AG04450 (cell line): ENCODE data around the gene RABGAP1L. TPM values are rescaled to one million over a fixed set of nuclear protein-coding genes. Genes with fewer than 3 reads are reported as not detected.

Source experiments
- CTCF ChIA-PET: fragments of 300-600, 350-600 bp; formaldehyde crosslinking; extraction: SDS; loops from one replicate; lab custom pipeline; 2022; ENCODE audit warnings: antibody characterized with exemption, inconsistent platforms; lab: Charles Lee
- POLR2A ChIA-PET: fragments of 350-600 bp; formaldehyde crosslinking; extraction: SDS; loops from one replicate; lab custom pipeline; 2021; ENCODE audit warnings: antibody characterized with exemption, inconsistent platforms; lab: Yijun Ruan, JAX
- DNase-seq: peaks from one replicate; pipeline ENCODE4 v3.0.0-alpha.2; 2011; ENCODE audit warnings: low read depth, low spot score
- H3K27ac ChIP-seq: one replicate; pipeline ENCODE4 v1.5.1; 2012; ENCODE audit warnings: low read depth, low read length, control low read depth
- H3K27me3 ChIP-seq: one replicate; pipeline ENCODE4 v1.6.0; 2012; ENCODE audit warnings: low read length; ENCODE audit not compliant: control insufficient read depth, insufficient read depth
- H3K4me3 ChIP-seq: 2 replicates; pipeline ENCODE4 v1.5.1; 2011; ENCODE audit warnings: mild to moderate bottlenecking, low read depth, low read length, control low read depth
- H3K9me3 ChIP-seq: 2 replicates; pipeline ENCODE4 v1.5.1; 2012; ENCODE audit warnings: low read length; ENCODE audit not compliant: control insufficient read depth, insufficient read depth
- polyA plus RNA-seq: library from polyadenylated mRNA; depleted of rRNA; stranded (reverse); fragments of >200 nt; gene quantifications from 2 replicates; pipeline ENCODE4 v1.2.3, GENCODE V29; 2011
- TF ChIP-seq, protein P1 (sequence below): IDR thresholded peaks from 2 replicates; pipeline ENCODE4 v1.5.1; 2011; ENCODE audit warnings: low read depth, low read length, control low read depth, inconsistent platforms

Gene RABGAP1L
- polyA plus RNA-seq, 1 experiment, result 21.2 TPM

DNA sequence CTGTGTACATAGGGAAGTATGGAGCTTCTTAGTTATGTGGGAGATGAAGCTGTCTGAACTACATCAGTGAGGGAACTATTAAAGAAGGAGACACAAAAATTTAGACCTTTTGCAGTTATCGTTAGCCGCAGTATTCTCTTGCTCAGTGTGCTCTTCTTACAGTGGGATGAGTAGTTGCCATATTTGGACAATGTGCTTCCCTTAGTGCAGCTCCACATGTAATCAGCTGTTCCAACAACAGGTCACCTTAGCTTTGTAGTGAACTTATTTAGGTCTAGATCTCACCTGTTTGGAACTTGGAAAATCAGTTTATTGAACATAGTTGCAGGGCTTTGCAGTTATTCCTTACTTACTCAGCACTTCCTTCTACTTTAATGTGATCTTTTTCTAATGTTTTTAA is 306.5 kb downstream of the RABGAP1L start:
- Histone ChIP-seq H3K9me3 (no peaks in the 10 kb centered on the region), H3K27me3 (no peaks in the 10 kb centered on the region), H3K4me3 (no peak overlapping the region), H3K27ac (no peak overlapping the region)
- DNase-seq, result no peak
- ChIA-PET POLR2A (no interaction called here), CTCF (interaction anchor here (0.5 to 2.0 kb wide), 3 partner anchors 132 to 260 kb away, joined by 3 to 8 read pairs (median 7); no protein-coding TSS in a partner anchor)
- TF ChIP-seq, protein P1, sequence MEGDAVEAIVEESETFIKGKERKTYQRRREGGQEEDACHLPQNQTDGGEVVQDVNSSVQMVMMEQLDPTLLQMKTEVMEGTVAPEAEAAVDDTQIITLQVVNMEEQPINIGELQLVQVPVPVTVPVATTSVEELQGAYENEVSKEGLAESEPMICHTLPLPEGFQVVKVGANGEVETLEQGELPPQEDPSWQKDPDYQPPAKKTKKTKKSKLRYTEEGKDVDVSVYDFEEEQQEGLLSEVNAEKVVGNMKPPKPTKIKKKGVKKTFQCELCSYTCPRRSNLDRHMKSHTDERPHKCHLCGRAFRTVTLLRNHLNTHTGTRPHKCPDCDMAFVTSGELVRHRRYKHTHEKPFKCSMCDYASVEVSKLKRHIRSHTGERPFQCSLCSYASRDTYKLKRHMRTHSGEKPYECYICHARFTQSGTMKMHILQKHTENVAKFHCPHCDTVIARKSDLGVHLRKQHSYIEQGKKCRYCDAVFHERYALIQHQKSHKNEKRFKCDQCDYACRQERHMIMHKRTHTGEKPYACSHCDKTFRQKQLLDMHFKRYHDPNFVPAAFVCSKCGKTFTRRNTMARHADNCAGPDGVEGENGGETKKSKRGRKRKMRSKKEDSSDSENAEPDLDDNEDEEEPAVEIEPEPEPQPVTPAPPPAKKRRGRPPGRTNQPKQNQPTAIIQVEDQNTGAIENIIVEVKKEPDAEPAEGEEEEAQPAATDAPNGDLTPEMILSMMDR, result no peak

GRCh38 chr1:174466607-174467006 is 307.3 kb downstream of the RABGAP1L start:
- POLR2A ChIA-PET, result no interaction called here

GRCh38 chr1:174469052-174469451 is 309.7 kb downstream of the RABGAP1L start:
- DNase-seq, result no peak
- no peaks in the 10 kb centered on the region for H3K9me3 ChIP-seq
- H3K27ac ChIP-seq, result no peak overlapping the region
- TF ChIP-seq, protein P1, result no peak
- ChIA-PET POLR2A (no interaction called here), CTCF (no interaction called here)
- H3K27me3 ChIP-seq, result no peaks in the 10 kb centered on the region
- H3K4me3 ChIP-seq, result no peak overlapping the region

More at GRCh38 chr1:174466607-174467006, 307.3 kb downstream of the RABGAP1L start:
- CTCF ChIA-PET, result interaction anchor here (2.0 kb wide), 1 partner anchor 204 kb away, joined by 8 read pairs; no protein-coding TSS in a partner anchor
- Histone ChIP-seq H3K27ac (no peak overlapping the region), H3K9me3 (no peaks in the 10 kb centered on the region), H3K4me3 (no peak overlapping the region), H3K27me3 (no peaks in the 10 kb centered on the region)
- TF ChIP-seq, protein P1, result no peak
- DNase-seq, result no peak

DNA sequence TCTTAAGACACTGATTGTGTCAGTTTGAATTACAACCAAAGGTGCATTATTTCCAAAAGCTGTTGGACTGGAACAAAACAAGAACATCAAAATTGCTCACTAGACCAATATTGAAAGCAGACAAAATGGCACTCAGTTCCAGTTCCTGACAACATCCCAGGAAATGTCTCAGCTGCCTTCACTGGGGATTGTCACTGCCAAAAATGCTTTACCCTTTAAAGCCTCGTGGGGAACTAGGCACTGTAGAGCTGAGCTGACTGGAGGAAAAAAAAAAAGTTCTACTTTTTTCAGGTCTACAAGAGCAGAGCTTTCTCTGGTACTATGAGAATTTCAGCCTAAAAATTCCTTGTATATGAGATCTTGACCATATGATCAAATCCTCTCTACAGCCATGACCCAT is 310.4 kb downstream of the RABGAP1L start:
- POLR2A ChIA-PET, result no interaction called here
- CTCF ChIA-PET, result interaction anchor here (0.6 kb wide), 1 partner anchor 207 kb away, joined by 3 read pairs; no protein-coding TSS in a partner anchor
- Histone ChIP-seq H3K4me3 (no peak overlapping the region), H3K9me3 (no peaks in the 10 kb centered on the region), H3K27me3 (no peaks in the 10 kb centered on the region), H3K27ac (no peak overlapping the region)
- TF ChIP-seq, protein P1, result no peak
- DNase-seq, result no peak

GRCh38 chr1:174479281-174479680 is 320.0 kb downstream of the RABGAP1L start:
- Histone ChIP-seq H3K27ac (no peak overlapping the region), H3K4me3 (no peak overlapping the region), H3K9me3 (no peaks in the 10 kb centered on the region), H3K27me3 (no peaks in the 10 kb centered on the region)
- DNase-seq, result no peak
- ChIA-PET CTCF (interaction anchor here (1.5 kb wide), 1 partner anchor 247 kb away, joined by 4 read pairs; no protein-coding TSS in a partner anchor), POLR2A (no interaction called here)
- TF ChIP-seq, protein P1, result no peak
